GM13976 (cell line): ENCODE results near the gene HSPBAP1.

ENCODE experiments used
- DNase-seq: peaks from one replicate; pipeline ENCODE4 v3.0.0; 2012; ENCODE audit warnings: low spot score
- in situ Hi-C: fragments of 300-500 bp; cut with MboI; formaldehyde crosslinking; loops from one replicate; pipeline ENCODE4 v1.12.0; 2022; ENCODE audit warnings: low sequenced_read_pairs, mixed read lengths, inconsistent platforms; ENCODE audit not compliant: unreplicated experiment
- TF ChIP-seq, protein P1 (sequence below): IDR thresholded peaks from 2 replicates; pipeline ENCODE4 v1.5.1; 2012; ENCODE audit warnings: borderline replicate concordance, mild to moderate bottlenecking; ENCODE audit not compliant: insufficient read depth; ENCODE audit errors: extremely low read depth, missing control alignments, control extremely low read depth

HSPBAP1 gene

DNA sequence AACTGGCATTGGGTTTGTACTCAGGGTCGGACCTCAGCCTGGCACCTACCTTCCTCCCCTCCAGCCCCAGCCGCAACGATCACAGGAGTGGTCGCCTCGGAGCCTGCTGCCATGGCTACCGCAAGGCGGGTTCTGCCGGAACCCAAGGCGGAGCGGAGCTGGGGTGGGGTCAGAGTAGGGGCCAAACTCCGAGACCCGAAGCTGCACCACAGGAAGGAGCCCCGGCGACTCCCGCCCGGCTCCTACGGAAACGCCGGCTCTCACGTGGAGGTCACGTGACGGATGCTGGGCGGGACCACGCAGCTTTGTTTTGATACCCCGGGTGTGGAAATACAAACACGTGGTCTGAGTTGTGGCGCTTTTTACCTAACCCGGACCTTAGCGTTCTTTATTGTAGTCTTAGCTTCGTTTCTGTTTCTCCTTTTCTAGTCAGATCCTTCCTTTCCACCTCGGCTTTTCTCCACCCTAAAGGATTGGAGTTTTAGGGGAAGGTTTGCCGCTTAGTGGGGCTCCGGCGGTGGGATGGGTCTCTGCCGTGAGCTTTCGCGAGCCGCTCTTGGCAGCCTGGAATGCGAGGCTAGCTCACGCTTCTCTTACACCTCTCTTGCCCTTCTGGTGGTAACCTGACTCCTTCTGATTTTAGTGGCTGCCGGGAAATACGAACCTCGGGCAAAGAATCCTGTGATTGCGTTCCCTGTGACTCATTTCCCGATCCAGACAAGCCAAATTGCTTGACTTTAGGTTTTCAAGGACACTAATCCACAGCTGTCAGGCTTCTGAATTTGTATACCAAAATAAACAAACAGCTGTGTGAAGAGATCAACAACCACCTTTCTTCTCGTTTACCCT, at the start of gene HSPBAP1:
TSS of gene HSPBAP1 (minus strand) at position 264 of the 849 bp plus-strand sequence. CDS start at position 113, 151 bp downstream.
- in situ Hi-C loops = no loop called here
- TF ChIP-seq, protein P1, sequence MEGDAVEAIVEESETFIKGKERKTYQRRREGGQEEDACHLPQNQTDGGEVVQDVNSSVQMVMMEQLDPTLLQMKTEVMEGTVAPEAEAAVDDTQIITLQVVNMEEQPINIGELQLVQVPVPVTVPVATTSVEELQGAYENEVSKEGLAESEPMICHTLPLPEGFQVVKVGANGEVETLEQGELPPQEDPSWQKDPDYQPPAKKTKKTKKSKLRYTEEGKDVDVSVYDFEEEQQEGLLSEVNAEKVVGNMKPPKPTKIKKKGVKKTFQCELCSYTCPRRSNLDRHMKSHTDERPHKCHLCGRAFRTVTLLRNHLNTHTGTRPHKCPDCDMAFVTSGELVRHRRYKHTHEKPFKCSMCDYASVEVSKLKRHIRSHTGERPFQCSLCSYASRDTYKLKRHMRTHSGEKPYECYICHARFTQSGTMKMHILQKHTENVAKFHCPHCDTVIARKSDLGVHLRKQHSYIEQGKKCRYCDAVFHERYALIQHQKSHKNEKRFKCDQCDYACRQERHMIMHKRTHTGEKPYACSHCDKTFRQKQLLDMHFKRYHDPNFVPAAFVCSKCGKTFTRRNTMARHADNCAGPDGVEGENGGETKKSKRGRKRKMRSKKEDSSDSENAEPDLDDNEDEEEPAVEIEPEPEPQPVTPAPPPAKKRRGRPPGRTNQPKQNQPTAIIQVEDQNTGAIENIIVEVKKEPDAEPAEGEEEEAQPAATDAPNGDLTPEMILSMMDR = no peak
- peak; percentile 94 for DNase-seq

DNA sequence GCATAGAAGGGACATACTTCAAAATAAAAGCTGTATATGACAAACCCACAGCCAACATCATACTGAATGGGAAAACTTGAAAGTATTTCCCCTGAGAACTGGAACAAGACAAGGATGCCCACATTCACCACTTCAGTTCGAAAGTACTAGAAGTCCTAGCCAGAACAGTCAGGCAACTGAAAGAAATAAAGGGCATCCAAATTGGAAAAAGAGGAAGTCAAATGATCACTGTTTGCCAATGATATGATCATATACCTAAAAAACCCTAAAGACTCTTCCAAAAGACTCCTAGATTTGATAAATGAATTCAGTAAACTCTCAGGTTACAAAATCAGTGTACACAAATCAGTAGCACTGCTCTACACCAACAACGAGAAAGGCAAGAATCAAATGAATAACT, 42.0 kb upstream of the HSPBAP1 start:
- TF ChIP-seq, protein P1 = no peak
- DNase-seq = no peak
- in situ Hi-C loops = no loop called here

DNA sequence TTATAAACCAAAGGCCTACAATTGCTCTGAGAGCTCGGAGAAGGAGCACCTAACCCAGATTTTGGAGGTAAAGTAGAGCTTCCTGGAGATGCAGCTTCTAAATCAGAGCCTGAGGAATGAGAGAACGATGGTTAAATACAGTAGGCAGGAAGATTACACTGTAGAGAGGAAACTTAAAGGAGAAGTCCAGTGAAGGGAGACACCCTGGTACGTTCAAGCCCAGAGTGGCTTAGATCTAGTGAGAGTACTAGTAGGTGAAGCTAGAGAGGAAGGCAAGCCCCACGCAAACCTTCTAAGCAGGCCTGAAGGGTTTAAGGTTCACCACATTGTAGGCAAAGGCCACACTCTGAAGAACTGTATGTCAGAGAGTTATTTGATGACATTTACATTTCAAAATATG, 34.6 kb upstream of the HSPBAP1 start:
- TF ChIP-seq, protein P1 = no peak
- DNase-seq = no peak
- in situ Hi-C loops = no loop called here

DNA sequence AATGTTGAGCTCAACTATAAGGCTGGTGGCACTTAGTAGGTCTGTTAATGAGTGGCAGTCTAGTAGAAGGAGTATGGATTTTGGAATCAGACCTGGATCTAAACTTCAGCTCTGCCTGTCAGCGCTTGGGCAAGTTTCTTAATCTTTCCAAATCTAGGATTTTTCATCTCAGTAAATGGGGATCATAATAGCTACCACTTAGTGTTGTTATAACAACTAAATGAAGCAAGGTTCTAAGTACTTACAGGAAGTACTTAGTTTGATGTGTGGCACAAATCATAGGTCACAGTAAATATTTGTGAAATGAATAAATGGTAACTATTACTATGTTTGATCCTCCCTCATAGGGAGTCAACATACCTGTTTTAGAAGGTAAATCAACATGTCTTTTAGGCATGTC, 32.6 kb upstream of the HSPBAP1 start:
- DNase-seq = no peak
- in situ Hi-C loops = no loop called here
- TF ChIP-seq, protein P1 = no peak

GRCh38 chr3:122825460-122825859, 31.8 kb upstream of the HSPBAP1 start:
- no peak for DNase-seq
- TF ChIP-seq, protein P1 = no peak
- in situ Hi-C loops = no loop called here

DNA sequence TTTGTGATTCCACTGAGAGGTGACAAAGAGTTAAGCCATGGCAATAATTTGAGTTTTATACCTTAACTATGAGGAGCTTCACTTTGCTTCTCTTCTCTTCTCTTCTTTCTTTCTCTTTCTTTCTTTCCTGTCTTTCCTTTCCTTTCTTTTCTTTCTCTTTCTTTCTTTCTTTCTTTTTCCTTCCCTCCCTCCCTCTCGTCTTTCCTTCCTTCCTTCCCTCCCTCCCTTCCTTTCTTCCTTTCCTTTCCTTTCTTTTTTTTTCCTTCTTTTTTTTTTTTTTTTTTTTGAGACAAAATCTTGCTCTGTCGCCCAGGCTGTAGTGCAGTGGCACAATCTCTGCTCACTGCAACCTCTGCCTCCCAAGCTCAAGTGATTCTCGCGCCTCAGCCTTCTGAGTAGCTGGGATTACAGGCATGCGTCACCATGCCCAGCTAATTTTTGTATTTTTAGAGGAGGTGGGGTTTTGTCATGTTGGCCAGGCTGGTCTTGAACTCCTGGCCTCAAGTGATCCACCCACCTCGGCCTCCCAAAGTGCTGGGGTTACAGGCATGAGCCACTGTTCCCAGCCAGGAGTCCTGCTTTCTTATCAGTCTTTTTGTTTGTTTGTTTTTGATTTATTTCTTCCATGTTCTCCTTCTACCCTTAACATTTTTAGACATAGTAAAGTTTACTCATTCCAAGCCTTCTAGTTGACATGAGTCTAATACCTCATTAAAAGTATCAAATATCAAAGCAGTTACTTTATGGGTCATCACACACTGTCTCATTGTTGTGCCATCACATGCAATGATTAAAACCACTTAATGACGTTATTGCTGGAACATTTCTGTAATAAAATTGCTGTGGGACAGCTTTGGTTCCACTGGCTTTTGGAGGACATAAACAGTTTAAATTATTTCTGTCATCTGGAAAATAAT, 31.1 kb upstream of the HSPBAP1 start:
- DNase-seq = no peak
- in situ Hi-C loops = no loop called here
- TF ChIP-seq, protein P1 = no peak
